T-cell (primary cell): ENCODE measurements around the gene PXDN. TPM values are rescaled to one million over a fixed set of nuclear protein-coding genes. Genes with fewer than 3 reads are reported as not detected.

ENCODE experiments used
- ATAC-seq, 4 experiments: fragments of 200-7000 bp in 3 of 4; fragments of 150-1000 bp in 1 of 4; cut with Tn5 transposase; replicated peaks in 1 of 4; 1 replicate in 3 of 4; 2 replicates in 1 of 4; pipeline ENCODE4 v1.10.0; 2021; ENCODE audit warnings: moderate library complexity in 3 of 4, mild to moderate bottlenecking in 2 of 4, moderate number of reproducible peaks in 1 of 4
- CTCF ChIA-PET, 2 donors: fragments of 300-600 bp; sonication (Branson Sonifier 250); formaldehyde crosslinking; loops; one replicate each; lab custom pipeline; 2022; ENCODE audit warnings: antibody characterized with exemption in 2 of 2; lab: Charles Lee
- POLR2A ChIA-PET, 2 donors: fragments of 300-600 bp; sonication (Branson Sonifier 250); formaldehyde crosslinking; loops; one replicate each; lab custom pipeline; 2022; ENCODE audit warnings: antibody characterized with exemption in 2 of 2; lab: Charles Lee
- DNase-seq, 35 experiments: peaks; one replicate each; pipeline versions ENCODE4 v3.0.0 to v3.0.0-alpha.2; 2013 to 2023
- H3K27ac ChIP-seq: one replicate; pipeline ENCODE4 v1.5.1; 2013; ENCODE audit warnings: low read length
- H3K27me3 ChIP-seq, 2 experiments: replicated peaks in 1 of 2; 1 replicate in 1 of 2; 2 replicates in 1 of 2; pipeline versions ENCODE4 v1.6.1 to v1.7.0; 2013; ENCODE audit warnings: low read length in 1 of 2, mixed read lengths in 1 of 2; ENCODE audit not compliant: control insufficient read depth in 2 of 2, insufficient read depth in 2 of 2; ENCODE audit errors: extremely low read depth in 1 of 2
- H3K36me3 ChIP-seq, 2 donors: 1 replicate in 1 of 2; 2 replicates in 1 of 2; pipeline versions ENCODE4 v1.6.1 to v1.7.0; 2013; ENCODE audit warnings: low read length in 1 of 2; ENCODE audit not compliant: control insufficient read depth in 2 of 2, insufficient read depth in 1 of 2; ENCODE audit errors: extremely low read depth in 1 of 2
- H3K4me1 ChIP-seq, 2 experiments: 1 replicate in 1 of 2; 2 replicates in 1 of 2; pipeline versions ENCODE4 v1.6.1 to v1.7.0; 2013; ENCODE audit warnings: low read length in 2 of 2, mixed read lengths in 1 of 2; ENCODE audit not compliant: insufficient read depth in 2 of 2, control insufficient read depth in 1 of 2; ENCODE audit errors: extremely low read depth in 1 of 2
- H3K4me3 ChIP-seq, 2 donors: 1 replicate in 1 of 2; 2 replicates in 1 of 2; pipeline versions ENCODE4 v1.5.1 to v1.7.0; 2013; ENCODE audit warnings: mild to moderate bottlenecking in 2 of 2, low read length in 1 of 2, moderate library complexity in 1 of 2; ENCODE audit not compliant: control insufficient read depth in 1 of 2; ENCODE audit errors: extremely low read depth in 1 of 2
- H3K9me3 ChIP-seq: 2 replicates; pipeline ENCODE4 v1.7.0; 2013
- H3K27ac Mint-ChIP-seq, 2 donors: one replicate each; pipeline ENCODE4 v1.8.0; 2020 to 2021; ENCODE audit warnings: mild to moderate bottlenecking in 2 of 2, mixed read lengths in 2 of 2
- H3K27me3 Mint-ChIP-seq, 2 donors: one replicate each; pipeline ENCODE4 v1.8.0; 2021 to 2022; ENCODE audit warnings: mixed read lengths in 2 of 2
- H3K36me3 Mint-ChIP-seq: one replicate; pipeline ENCODE4 v1.8.0; 2021; ENCODE audit warnings: mixed read lengths
- H3K4me1 Mint-ChIP-seq, 3 donors: one replicate each; pipeline ENCODE4 v1.8.0; 2020 to 2022; ENCODE audit warnings: mixed read lengths in 3 of 3, mild to moderate bottlenecking in 1 of 3
- H3K4me3 Mint-ChIP-seq, 3 donors: one replicate each; pipeline ENCODE4 v1.8.0; 2020 to 2022; ENCODE audit warnings: mild to moderate bottlenecking in 3 of 3, mixed read lengths in 3 of 3, moderate library complexity in 3 of 3
- H3K9me3 Mint-ChIP-seq, 3 donors: one replicate each; pipeline ENCODE4 v1.8.0; 2020 to 2022; ENCODE audit warnings: mixed read lengths in 3 of 3
- WGBS: methylation state at CpG from one replicate; pipeline ENCODE4 v1.1.5; 2013; ENCODE audit warnings: missing lambda C conversion rate; ENCODE audit not compliant: insufficient coverage; 5-methylcytosine and 5-hydroxymethylcytosine counted together
- total RNA-seq, 35 experiments: library from RNA in 6 of 35; stranded (reverse) in 6 of 35; fragments of 120-200 nt in 1 of 35; gene quantifications; one replicate each; pipeline versions ENCODE4 v1.2.1 to v1.2.4 and lab custom pipeline; 2013 to 2026

Gene PXDN
- total RNA-seq, 5 donors from 2014 or later (not counting 1 experiment from before 2014, with no cell fraction given), result 0.21 to 5.4 (median 1.3) TPM

- DNase-seq, result peak in 1 of 35 experiments; percentile 13
Measured at GRCh38 chr2:1655461-1655860, 88.9 kb downstream of the PXDN start.

GRCh38 chr2:1654696-1655374, 89.5 kb downstream of the PXDN start:
- H3K4me3 ChIP-seq, result no peak overlapping the region
- Mint-ChIP-seq H3K4me3 (no peak overlapping the region), H3K27ac (no peak overlapping the region), H3K27me3 (peaks cover 8 to 14% of the 10 kb centered on the region in 2 donors), H3K9me3 (no peaks in the 10 kb centered on the region), H3K4me1 (no peaks in the 10 kb centered on the region), H3K36me3 (no peaks in the 10 kb centered on the region)
- H3K36me3 ChIP-seq, result no peaks in the 10 kb centered on the region
- no peaks in the 10 kb centered on the region for H3K4me1 ChIP-seq
- ChIA-PET POLR2A (no interaction called here), CTCF (no interaction called here)
- DNase-seq, result no peak
- H3K9me3 ChIP-seq, result no peaks in the 10 kb centered on the region
- WGBS, result 97% methylated on average over 7 of the region's 8 CpGs
- peaks cover 0 to 26% of the 10 kb centered on the region in 2 experiments for H3K27me3 ChIP-seq
- no peak overlapping the region for H3K27ac ChIP-seq
- no peak for ATAC-seq

More at GRCh38 chr2:1655461-1655860, 88.9 kb downstream of the PXDN start:
- ChIA-PET CTCF (no interaction called here), POLR2A (no interaction called here)
- H3K4me3 ChIP-seq, result no peak overlapping the region
- Mint-ChIP-seq H3K36me3 (no peaks in the 10 kb centered on the region), H3K4me3 (no peak overlapping the region), H3K27ac (no peak overlapping the region), H3K27me3 (peaks cover 8 to 14% of the 10 kb centered on the region in 2 donors), H3K4me1 (no peaks in the 10 kb centered on the region), H3K9me3 (no peaks in the 10 kb centered on the region)
- ATAC-seq, result no peak
- 96% methylated on average over 2 of the region's 3 CpGs for WGBS
- H3K9me3 ChIP-seq, result no peaks in the 10 kb centered on the region
- H3K27ac ChIP-seq, result no peak overlapping the region
- no peaks in the 10 kb centered on the region for H3K36me3 ChIP-seq
- H3K4me1 ChIP-seq, result no peaks in the 10 kb centered on the region
- peaks cover 0 to 31% of the 10 kb centered on the region in 2 experiments for H3K27me3 ChIP-seq

- Mint-ChIP-seq H3K4me3 (no peak overlapping the region), H3K9me3 (no peaks in the 10 kb centered on the region), H3K4me1 (no peaks in the 10 kb centered on the region), H3K27me3 (peaks cover 8 to 14% of the 10 kb centered on the region in 2 donors), H3K36me3 (no peaks in the 10 kb centered on the region), H3K27ac (no peak overlapping the region)
- Histone ChIP-seq H3K27ac (no peak overlapping the region), H3K27me3 (peaks cover 0 to 26% of the 10 kb centered on the region in 2 experiments), H3K4me1 (no peaks in the 10 kb centered on the region), H3K36me3 (no peaks in the 10 kb centered on the region), H3K9me3 (no peaks in the 10 kb centered on the region), H3K4me3 (no peak overlapping the region)
- ATAC-seq, result no peak
- POLR2A ChIA-PET, result no interaction called here
- 89% methylated on average over 11 of the region's 14 CpGs for WGBS
- CTCF ChIA-PET, result no interaction called here
- DNase-seq, result no peak
Measured at GRCh38 chr2:1653956-1654695, 90.2 kb downstream of the PXDN start.

DNA sequence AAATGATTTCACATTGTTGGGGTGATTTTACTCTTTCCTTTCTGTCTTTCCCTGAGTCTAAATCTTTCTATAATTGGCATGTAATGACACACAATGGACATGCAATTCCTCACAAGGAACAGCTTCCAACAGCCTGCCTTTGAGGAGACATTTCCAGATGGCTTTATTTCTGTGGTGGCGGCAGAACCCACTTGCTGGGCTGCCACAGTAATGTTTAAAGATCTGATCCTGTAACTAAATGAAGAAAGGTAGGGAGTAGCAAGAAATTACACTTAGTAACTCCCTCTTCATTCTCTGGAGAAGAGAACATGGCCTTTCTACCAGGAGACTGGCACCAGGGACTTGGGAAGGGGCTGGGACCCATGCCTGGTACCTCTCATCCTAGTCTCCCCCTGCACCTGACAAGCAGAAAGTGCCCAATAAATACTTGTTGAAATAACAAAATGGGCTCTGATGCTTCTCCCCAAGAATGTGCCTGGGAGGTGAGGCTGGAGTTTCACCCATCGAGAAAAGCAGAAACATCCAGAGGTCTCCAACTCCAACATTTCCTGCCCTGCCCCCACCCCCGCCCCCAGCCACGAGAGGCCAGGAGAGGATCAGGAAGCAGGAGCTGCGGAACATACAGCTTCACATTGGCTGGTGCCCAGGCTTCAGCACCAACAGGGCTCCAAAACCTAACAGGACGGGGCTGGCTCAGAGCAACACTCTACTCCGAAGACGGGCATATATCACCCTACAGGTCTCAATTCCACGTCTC, 92.1 kb downstream of the PXDN start:
- Histone ChIP-seq H3K27ac (no peak overlapping the region), H3K27me3 (peaks cover 0 to 10% of the 10 kb centered on the region in 2 experiments), H3K4me3 (no peak overlapping the region), H3K9me3 (no peaks in the 10 kb centered on the region), H3K36me3 (no peaks in the 10 kb centered on the region), H3K4me1 (no peaks in the 10 kb centered on the region)
- ChIA-PET CTCF (no interaction called here), POLR2A (no interaction called here)
- DNase-seq (no peak), ATAC-seq (no peak)
- no peaks in the 10 kb centered on the region for H3K36me3 Mint-ChIP-seq
- peaks cover 0 to 3% of the 10 kb centered on the region in 2 donors for H3K27me3 Mint-ChIP-seq
- no peaks in the 10 kb centered on the region for H3K4me1 Mint-ChIP-seq
- H3K27ac Mint-ChIP-seq, result no peak overlapping the region
- 78% methylated on average over 6 of the region's 9 CpGs for WGBS
- H3K9me3 Mint-ChIP-seq, result no peaks in the 10 kb centered on the region
- no peak overlapping the region for H3K4me3 Mint-ChIP-seq

- H3K4me3 ChIP-seq, result no peak overlapping the region
- Mint-ChIP-seq H3K27me3 (no peaks in the 10 kb centered on the region), H3K9me3 (no peaks in the 10 kb centered on the region), H3K36me3 (no peaks in the 10 kb centered on the region), H3K4me1 (no peaks in the 10 kb centered on the region), H3K4me3 (no peak overlapping the region), H3K27ac (no peak overlapping the region)
- peaks cover 0 to 2% of the 10 kb centered on the region in 2 experiments for H3K27me3 ChIP-seq
- DNase-seq, result no peak
- 75% methylated on average over 16 of the region's 16 CpGs for WGBS
- no peaks in the 10 kb centered on the region for H3K4me1 ChIP-seq
- H3K9me3 ChIP-seq, result no peaks in the 10 kb centered on the region
- ChIA-PET POLR2A (no interaction called here), CTCF (no interaction called here)
- H3K36me3 ChIP-seq, result no peaks in the 10 kb centered on the region
- ATAC-seq, result no peak
- H3K27ac ChIP-seq, result no peak overlapping the region
Measured at GRCh38 chr2:1651121-1652033, 92.9 kb downstream of the PXDN start.
